H9 (cell line): ENCODE results near the gene G6PC1. TPM values are rescaled to one million over a fixed set of nuclear protein-coding genes. Genes with fewer than 3 reads are reported as not detected.

Source experiments
- DNase-seq: peaks from one replicate; pipeline ENCODE4 v3.0.0-alpha.2; 2017
- H2AFZ ChIP-seq: one replicate; pipeline ENCODE4 v1.6.1; 2013; ENCODE audit warnings: mild to moderate bottlenecking, low read length, control low read depth, moderate library complexity
- H2AK5ac ChIP-seq: 2 replicates; pipeline ENCODE4 v1.6.1; 2013; ENCODE audit warnings: low read length, control low read depth, mixed read lengths; ENCODE audit not compliant: insufficient read length
- H2BK120ac ChIP-seq: one replicate; pipeline ENCODE4 v1.6.1; 2013; ENCODE audit warnings: low read depth, mild to moderate bottlenecking, low read length, control low read depth, inconsistent platforms; ENCODE audit not compliant: poor library complexity, severe bottlenecking
- H2BK12ac ChIP-seq: 2 replicates; pipeline ENCODE4 v1.6.1; 2013; ENCODE audit warnings: low read length, control low read depth, mixed read lengths, low read depth; ENCODE audit not compliant: insufficient read length
- H2BK15ac ChIP-seq: 2 replicates; pipeline ENCODE4 v1.6.1; 2013; ENCODE audit warnings: low read depth, low read length, control low read depth
- H2BK20ac ChIP-seq: one replicate; pipeline ENCODE4 v1.6.1; 2013; ENCODE audit warnings: low read depth, mild to moderate bottlenecking, low read length, control low read depth, inconsistent platforms; ENCODE audit not compliant: poor library complexity, severe bottlenecking
- H2BK5ac ChIP-seq: 2 replicates; pipeline ENCODE4 v1.6.1; 2013; ENCODE audit warnings: low read length, control low read depth, mixed read lengths; ENCODE audit not compliant: insufficient read length
- H3K14ac ChIP-seq: 2 replicates; pipeline ENCODE4 v1.6.1; 2013; ENCODE audit warnings: low read length, control low read depth; ENCODE audit not compliant: insufficient read depth
- H3K18ac ChIP-seq: 2 replicates; pipeline ENCODE4 v1.6.1; 2013; ENCODE audit warnings: low read depth, mild to moderate bottlenecking, mixed read lengths, low read length, control low read depth; ENCODE audit not compliant: insufficient read length
- H3K23ac ChIP-seq: 2 replicates; pipeline ENCODE4 v1.6.1; 2013; ENCODE audit warnings: low read length, control low read depth, mixed read lengths, low read depth; ENCODE audit not compliant: insufficient read length
- H3K23me2 ChIP-seq: 2 replicates; pipeline ENCODE4 v1.6.1; 2013; ENCODE audit warnings: low read depth, mild to moderate bottlenecking, mixed read lengths, low read length, control low read depth; ENCODE audit not compliant: insufficient read length, poor library complexity, severe bottlenecking
- H3K27ac ChIP-seq: 2 replicates; pipeline ENCODE4 v1.5.1; 2013; ENCODE audit warnings: low read length, control low read depth, mixed read lengths, low read depth; ENCODE audit not compliant: insufficient read length
- H3K27me3 ChIP-seq: 2 replicates; pipeline ENCODE4 v1.6.1; 2013; ENCODE audit warnings: low read length, control low read depth, inconsistent platforms; ENCODE audit not compliant: insufficient read depth
- H3K4ac ChIP-seq: 2 replicates; pipeline ENCODE4 v1.6.1; 2013; ENCODE audit warnings: low read depth, mild to moderate bottlenecking, control low read depth, inconsistent platforms, low read length, moderate library complexity
- H3K4me1 ChIP-seq: 2 replicates; pipeline ENCODE4 v1.6.1; 2013; ENCODE audit warnings: low read length, control low read depth, inconsistent platforms; ENCODE audit not compliant: insufficient read depth
- H3K4me2 ChIP-seq: 2 replicates; pipeline ENCODE4 v1.6.1; 2013; ENCODE audit warnings: low read length, control low read depth, mixed read lengths; ENCODE audit not compliant: insufficient read length, insufficient read depth
- H3K56ac ChIP-seq: 2 replicates; pipeline ENCODE4 v1.6.1; 2013; ENCODE audit warnings: low read depth, mild to moderate bottlenecking, mixed read lengths, low read length, control low read depth; ENCODE audit not compliant: insufficient read length
- H3K79me1 ChIP-seq: 2 replicates; pipeline ENCODE4 v1.6.1; 2013; ENCODE audit warnings: low read depth, mild to moderate bottlenecking, moderate library complexity, low read length, control low read depth, inconsistent platforms; ENCODE audit not compliant: insufficient read depth, poor library complexity, severe bottlenecking
- H3K79me2 ChIP-seq: 2 replicates; pipeline ENCODE4 v1.6.1; 2013; ENCODE audit warnings: low read length, control low read depth, inconsistent platforms; ENCODE audit not compliant: insufficient read depth
- H3K9ac ChIP-seq: 2 replicates; pipeline ENCODE4 v1.6.1; 2013; ENCODE audit warnings: low read length, control low read depth, mixed read lengths; ENCODE audit not compliant: insufficient read length; ENCODE audit errors: extremely low read depth
- H3K9me3 ChIP-seq: one replicate; pipeline ENCODE4 v1.6.1; 2013; ENCODE audit warnings: low read depth, low read length, inconsistent platforms; ENCODE audit not compliant: control insufficient read depth
- H3T11ph ChIP-seq: one replicate; pipeline ENCODE4 v1.6.1; 2013; ENCODE audit warnings: mild to moderate bottlenecking, low read length, control low read depth, inconsistent platforms
- H4K20me1 ChIP-seq: one replicate; pipeline ENCODE4 v1.6.1; 2013; ENCODE audit not compliant: control insufficient read depth, insufficient read length, insufficient read depth
- H4K5ac ChIP-seq: 2 replicates; pipeline ENCODE4 v1.6.1; 2013; ENCODE audit warnings: low read depth, mild to moderate bottlenecking, mixed read lengths, low read length, control low read depth; ENCODE audit not compliant: insufficient read length
- H4K8ac ChIP-seq: replicated peaks from 2 replicates; pipeline ENCODE4 v1.6.1; 2013; ENCODE audit warnings: low read length, control low read depth, mixed read lengths, low read depth; ENCODE audit not compliant: insufficient read length
- H4K91ac ChIP-seq: 2 replicates; pipeline ENCODE4 v1.6.1; 2013; ENCODE audit warnings: low read depth, mild to moderate bottlenecking, moderate library complexity, mixed read lengths, low read length, control low read depth; ENCODE audit not compliant: insufficient read length
- H3K27ac Mint-ChIP-seq, 3 experiments: 2 replicates in 2 of 3; 3 replicates in 1 of 3; pipeline ENCODE4 v1.8.0; 2020 to 2021; ENCODE audit warnings: mixed read lengths in 3 of 3, mild to moderate bottlenecking in 1 of 3, moderate library complexity in 1 of 3
- H3K27me3 Mint-ChIP-seq: 2 replicates; pipeline ENCODE4 v1.8.0; 2021; ENCODE audit warnings: low read depth, mild to moderate bottlenecking, moderate library complexity, mixed read lengths
- H3K36me3 Mint-ChIP-seq, 3 experiments: 2 replicates in 2 of 3; 3 replicates in 1 of 3; pipeline ENCODE4 v1.8.0; 2020 to 2021; ENCODE audit warnings: low read depth in 3 of 3, mixed read lengths in 3 of 3; ENCODE audit not compliant: insufficient read depth in 1 of 3
- H3K4me1 Mint-ChIP-seq, 2 experiments: 2 replicates each; pipeline ENCODE4 v1.8.0; 2020; ENCODE audit warnings: mixed read lengths in 2 of 2
- H3K4me3 Mint-ChIP-seq, 2 experiments: 2 replicates in 1 of 2; 3 replicates in 1 of 2; pipeline ENCODE4 v1.8.0; 2020 to 2021; ENCODE audit warnings: mild to moderate bottlenecking in 2 of 2, mixed read lengths in 2 of 2, moderate library complexity in 1 of 2
- H3K9me3 Mint-ChIP-seq, 2 experiments: 2 replicates in 1 of 2; 3 replicates in 1 of 2; pipeline ENCODE4 v1.8.0; 2020; ENCODE audit warnings: mild to moderate bottlenecking in 2 of 2, mixed read lengths in 2 of 2, moderate library complexity in 1 of 2
- WGBS: extraction: QIAGEN DNeasy Blood & Tissue Kit; methylation state at CpG from one replicate; pipeline ENCODE4 v1.1.7; 2013; ENCODE audit warnings: missing lambda C conversion rate, low lambda C conversion rate, mixed read lengths; ENCODE audit not compliant: insufficient read length; ENCODE audit errors: extremely low coverage; 5-methylcytosine and 5-hydroxymethylcytosine counted together
- total RNA-seq: library from RNA; stranded (reverse); gene quantifications from 2 replicates; pipeline ENCODE4 v1.2.1, GENCODE V29; 2021
- TF ChIP-seq, protein P1 (sequence below): fragments of 200-600 bp; sonication (generic); conservative IDR thresholded peaks from 3 replicates; pipeline ENCODE4 v1.8.0; 2021; ENCODE audit warnings: antibody characterized with exemption, mild to moderate bottlenecking

Gene G6PC1
- total RNA-seq, 1 experiment from 2014 or later, result not detected

DNA sequence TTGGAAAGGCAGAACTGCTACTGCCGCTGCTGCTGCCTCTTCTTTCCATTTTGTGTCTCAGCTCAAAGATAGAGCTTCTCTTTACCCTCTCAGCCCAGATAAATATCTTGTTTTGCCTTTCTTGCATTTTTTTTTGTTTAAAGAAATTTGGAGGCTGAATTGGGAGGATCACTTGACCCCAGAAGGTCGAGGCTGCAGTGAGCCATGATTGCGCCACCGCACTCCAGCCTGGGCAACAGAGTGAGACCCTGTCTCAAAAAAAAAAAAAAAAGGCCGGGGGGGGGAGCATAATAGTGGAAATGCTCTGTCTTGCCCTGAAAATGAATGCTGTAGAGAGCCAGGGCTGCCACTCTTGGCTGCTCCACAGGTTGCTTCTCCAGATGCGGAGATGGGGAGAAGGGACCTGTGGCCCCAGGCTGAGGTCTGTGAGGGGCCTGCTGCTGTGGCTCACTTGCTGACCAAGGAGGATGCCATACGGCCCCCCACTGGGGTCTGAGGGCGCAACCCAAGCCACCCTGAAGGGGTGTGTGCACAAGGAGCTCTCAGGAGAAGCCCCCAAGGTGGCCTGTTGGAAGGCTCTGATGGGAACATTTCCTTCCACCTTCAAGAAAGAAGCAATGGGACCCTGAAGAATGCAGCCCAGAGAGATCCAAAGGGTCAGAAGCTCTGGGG lies 21.5 kb upstream of the G6PC1 start:
- no peak overlapping the region for H4K5ac ChIP-seq
- Mint-ChIP-seq H3K4me3 (no peak overlapping the region), H3K9me3 (0 out of 5 replicates have a peak, but pooled peaks cover 0 to 3% of the 10 kb centered on the region in 2 experiments), H3K4me1 (peaks cover 27 to 31% of the 10 kb centered on the region in 2 experiments), H3K27ac (no peak overlapping the region), H3K27me3 (peaks cover 60% of the 10 kb centered on the region), H3K36me3 (no peaks in the 10 kb centered on the region; a peak in 1 of 7 replicates)
- no peak overlapping the region for H3K4ac ChIP-seq
- no peaks in the 10 kb centered on the region for H3K79me1 ChIP-seq
- no peaks in the 10 kb centered on the region for H3K9me3 ChIP-seq
- no peak overlapping the region for H3K14ac ChIP-seq
- no peak overlapping the region for H2BK5ac ChIP-seq
- H4K20me1 ChIP-seq, result no peaks in the 10 kb centered on the region
- H2BK120ac ChIP-seq, result no peak overlapping the region
- H2BK12ac ChIP-seq, result no peak overlapping the region
- no peak overlapping the region for H2BK15ac ChIP-seq
- no peak overlapping the region for H3T11ph ChIP-seq
- TF ChIP-seq, protein P1, sequence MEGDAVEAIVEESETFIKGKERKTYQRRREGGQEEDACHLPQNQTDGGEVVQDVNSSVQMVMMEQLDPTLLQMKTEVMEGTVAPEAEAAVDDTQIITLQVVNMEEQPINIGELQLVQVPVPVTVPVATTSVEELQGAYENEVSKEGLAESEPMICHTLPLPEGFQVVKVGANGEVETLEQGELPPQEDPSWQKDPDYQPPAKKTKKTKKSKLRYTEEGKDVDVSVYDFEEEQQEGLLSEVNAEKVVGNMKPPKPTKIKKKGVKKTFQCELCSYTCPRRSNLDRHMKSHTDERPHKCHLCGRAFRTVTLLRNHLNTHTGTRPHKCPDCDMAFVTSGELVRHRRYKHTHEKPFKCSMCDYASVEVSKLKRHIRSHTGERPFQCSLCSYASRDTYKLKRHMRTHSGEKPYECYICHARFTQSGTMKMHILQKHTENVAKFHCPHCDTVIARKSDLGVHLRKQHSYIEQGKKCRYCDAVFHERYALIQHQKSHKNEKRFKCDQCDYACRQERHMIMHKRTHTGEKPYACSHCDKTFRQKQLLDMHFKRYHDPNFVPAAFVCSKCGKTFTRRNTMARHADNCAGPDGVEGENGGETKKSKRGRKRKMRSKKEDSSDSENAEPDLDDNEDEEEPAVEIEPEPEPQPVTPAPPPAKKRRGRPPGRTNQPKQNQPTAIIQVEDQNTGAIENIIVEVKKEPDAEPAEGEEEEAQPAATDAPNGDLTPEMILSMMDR, result no peak
- no CpG with 5 or more reads among the region's 8 CpGs for WGBS
- H3K27ac ChIP-seq, result no peak overlapping the region
- H3K23ac ChIP-seq, result no peak overlapping the region
- H2AFZ ChIP-seq, result no peak overlapping the region
- DNase-seq, result no peak
- no peak overlapping the region for H2AK5ac ChIP-seq
- no peak overlapping the region for H3K56ac ChIP-seq
- H3K23me2 ChIP-seq, result no peaks in the 10 kb centered on the region
- H3K4me1 ChIP-seq, result no peaks in the 10 kb centered on the region; the same call in 1 of the 2 replicates
- no peak overlapping the region for H4K8ac ChIP-seq
- no peak overlapping the region for H4K91ac ChIP-seq
- no peak overlapping the region for H2BK20ac ChIP-seq
- H3K18ac ChIP-seq, result no peak overlapping the region
- no peaks in the 10 kb centered on the region for H3K79me2 ChIP-seq
- no peaks in the 10 kb centered on the region for H3K27me3 ChIP-seq
- no peak overlapping the region for H3K4me2 ChIP-seq
- H3K9ac ChIP-seq, result no peak overlapping the region
